Transverse colon (tissue), 4 donors: ENCODE data around the gene PPP1R1B. TPM values are rescaled to one million over a fixed set of nuclear protein-coding genes. Genes with fewer than 3 reads are reported as not detected.

Experiments
- DNase-seq: peaks from one replicate; pipeline ENCODE4 v3.0.0-alpha.2; 2019
- H3K27ac ChIP-seq, 4 donors: fragments of 200-600 bp; sonication (generic); 2 replicates each; pipeline ENCODE4 v1.5.1; 2016 to 2018; ENCODE audit warnings: inconsistent platforms in 4 of 4
- H3K27me3 ChIP-seq: fragments of 200-600 bp; sonication (generic); 2 replicates; pipeline ENCODE4 v1.5.1; 2017; ENCODE audit warnings: inconsistent platforms
- H3K36me3 ChIP-seq, 4 donors: fragments of 200-600 bp; sonication (generic); 2 replicates each; pipeline ENCODE4 v1.5.1; 2017 to 2019; ENCODE audit warnings: inconsistent platforms in 4 of 4
- H3K4me1 ChIP-seq, 4 donors: fragments of 200-600 bp; sonication (generic); 2 replicates each; pipeline ENCODE4 v1.5.1; 2017 to 2020; ENCODE audit warnings: inconsistent platforms in 4 of 4
- H3K4me3 ChIP-seq, 4 donors: fragments of 200-600 bp; sonication (generic); 1 replicate in 1 of 4; 2 replicates in 3 of 4; pipeline versions ENCODE4 v1.5.1 to v1.6.1; 2017 to 2019; ENCODE audit warnings: inconsistent platforms in 4 of 4
- H3K9me3 ChIP-seq, 2 donors: fragments of 200-600 bp; sonication (generic); 2 replicates each; pipeline ENCODE4 v1.5.1; 2017 to 2019; ENCODE audit warnings: inconsistent platforms in 2 of 2
- CTCF ChIP-seq, 5 experiments: fragments of 200-600 bp in 3 of 5; fragments of 450-650 bp in 2 of 5; sonication (generic) in 3 of 5; IDR thresholded peaks; 1 replicate in 2 of 5; 2 replicates in 3 of 5; pipeline ENCODE4 v1.5.1; 2016 to 2017; ENCODE audit warnings: antibody characterized with exemption in 5 of 5, inconsistent platforms in 3 of 5, mild to moderate bottlenecking in 2 of 5, moderate library complexity in 1 of 5
- EP300 ChIP-seq: sonication (generic); formaldehyde crosslinking; IDR thresholded peaks from one replicate; pipeline ENCODE4 v1.6.1; 2017; ENCODE audit warnings: antibody characterized with exemption, low read depth
- POLR2A ChIP-seq: fragments of 450-650 bp; IDR thresholded peaks from one replicate; pipeline ENCODE4 v1.6.1; 2016; ENCODE audit warnings: antibody characterized with exemption, mild to moderate bottlenecking, moderate library complexity
- POLR2AphosphoS5 ChIP-seq, 3 donors: sonication (generic); formaldehyde crosslinking; IDR thresholded peaks; one replicate each; pipeline ENCODE4 v1.6.1; 2016; ENCODE audit warnings: antibody characterized with exemption in 3 of 3
- WGBS, 2 donors: methylation state at CpG; one replicate each; pipeline ENCODE4 v1.1.5; 2018; ENCODE audit warnings: low coverage in 1 of 2; 5-methylcytosine and 5-hydroxymethylcytosine counted together
- in situ Hi-C, 4 donors: fragments of 200-750 bp; cut with MboI; loops; one replicate each; pipeline versions ENCODE4 v1.15.0 to v1.15.1; 2017; ENCODE audit warnings: low sequenced_read_pairs in 3 of 4, low pct_ligation_motif_present in 1 of 4, low pct_unique_long_range_greater_than_20kb in 1 of 4
- intact Hi-C: fragments of 100-400 bp; cut with DNase I; formaldehyde crosslinking; loops from one replicate; pipeline ENCODE4 v1.15.1; 2023; ENCODE audit warnings: low total_unique reads
- total RNA-seq, 4 donors: library from RNA; depleted of rRNA; stranded (reverse); fragments of >200 nt; gene quantifications; one replicate each; pipeline ENCODE4 v1.1.0, GENCODE V29; 2016

Gene PPP1R1B
- total RNA-seq, 4 donors from 2014 or later: 125 to 509 (median 223) TPM

GRCh38 chr17:39636927-39637736 lies 10.4 kb downstream of the PPP1R1B start, which contains the start of gene STARD3:
STARD3 (plus strand) TSS chr17:39637144; CDS start chr17:39653532, 16,388 bp downstream.
- Histone ChIP-seq H3K27me3 (no peaks in the 10 kb centered on the region), H3K27ac (peak within 1 kb of the TSS; percentile 90 to 93 (median 90)), H3K4me1 (peaks cover 31 to 85% (median 59%) of the 10 kb centered on the region in 4 donors), H3K36me3 (no peaks in the 10 kb centered on the region), H3K9me3 (no peaks in the 10 kb centered on the region), H3K4me3 (peak within 1 kb of the TSS; percentile 71 to 82 (median 74))
- DNase-seq: peak; percentile 96
- peak in 2 of 3 donors; percentile 82 to 83 for TF ChIP-seq POLR2AphosphoS5 (IDR thresholded peaks at IDR 0.05)
- no peak for TF ChIP-seq EP300
- TF ChIP-seq CTCF (IDR thresholded peaks at IDR 0.05): peak in 2 of 5 experiments; percentile 14 to 48
- TF ChIP-seq POLR2A: peak; percentile 78
- 1 to 20% methylated on average over 3 to 66 of the region's 69 CpGs for WGBS, 2 donors
- intact Hi-C loops (loop anchor here (10.0 kb wide), 1 partner anchor 118 kb away; no protein-coding TSS in a partner anchor), in situ Hi-C loops (loop anchor here in 1 of 4 donors (25.0 kb wide), 1 partner anchor 100 kb away; the partner anchor contains the start of genes GRB7 and MIEN1)

DNA sequence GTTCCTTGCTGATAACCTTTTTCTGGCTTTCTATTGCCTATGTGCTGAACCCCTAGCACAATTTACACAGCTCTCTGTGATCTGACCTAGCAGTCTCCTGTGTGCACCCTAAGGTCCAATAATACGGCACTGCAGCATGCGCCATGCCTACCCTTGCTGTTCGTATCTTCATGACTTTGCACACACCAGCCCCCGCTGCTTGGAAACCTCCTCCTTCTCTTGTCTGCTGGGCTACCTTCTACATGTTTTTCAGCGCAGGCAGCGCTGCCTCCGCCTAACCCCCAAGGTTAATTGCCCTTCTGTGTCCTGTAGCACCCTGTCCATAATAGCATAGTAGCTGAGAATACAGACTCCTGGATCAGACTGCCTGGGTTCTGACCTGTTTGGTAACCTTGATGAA lies 11.6 kb downstream of the PPP1R1B start:
- Histone ChIP-seq H3K4me1 (peaks cover 30 to 83% (median 57%) of the 10 kb centered on the region in 4 donors), H3K27ac (no peak overlapping the region), H3K27me3 (no peaks in the 10 kb centered on the region), H3K36me3 (no peaks in the 10 kb centered on the region), H3K9me3 (no peaks in the 10 kb centered on the region), H3K4me3 (peak overlapping the region in 1 of 4 donors; percentile 71)
- WGBS, 2 donors: 82 to 93% methylated on average over 5 to 7 of the region's 7 CpGs
- TF ChIP-seq POLR2AphosphoS5 (IDR thresholded peaks at IDR 0.05) (no peak), POLR2A (no peak), EP300 (no peak), CTCF (IDR thresholded peaks at IDR 0.05) (no peak)
- DNase-seq: no peak
- in situ Hi-C loops (loop anchor here in 1 of 4 donors (25.0 kb wide), 1 partner anchor 99 kb away; the partner anchor contains the start of genes GRB7 and MIEN1), intact Hi-C loops (loop anchor here (10.0 kb wide), 1 partner anchor 116 kb away; no protein-coding TSS in a partner anchor)

DNA sequence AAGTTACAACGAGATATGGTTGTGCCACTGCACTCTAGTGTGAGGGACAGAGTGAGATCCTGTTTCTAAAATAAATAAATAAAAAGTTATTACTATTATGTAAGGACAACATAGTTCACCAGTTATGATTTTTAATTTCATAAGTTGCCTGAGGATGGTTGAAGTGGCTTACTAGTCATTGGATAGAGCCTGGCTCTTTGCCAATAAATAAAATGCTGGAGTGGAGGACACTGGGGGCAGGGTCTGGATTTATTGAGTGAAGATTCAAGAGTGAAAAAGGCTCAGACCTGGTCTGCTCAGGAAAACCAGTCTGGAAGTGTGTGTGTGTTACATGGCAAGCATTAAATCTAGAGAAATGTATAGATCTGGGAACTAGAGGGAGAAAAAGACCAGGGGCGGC lies 12.3 kb downstream of the PPP1R1B start:
- H3K4me1 ChIP-seq: peaks cover 23 to 76% (median 50%) of the 10 kb centered on the region in 4 donors

More for the DNA sequence above, 12.3 kb downstream of the PPP1R1B start:
- in situ Hi-C loops (loop anchor here in 1 of 4 donors (25.0 kb wide), 1 partner anchor 98 kb away; the partner anchor contains the start of genes GRB7 and MIEN1), intact Hi-C loops (loop anchor here (10.0 kb wide), 1 partner anchor 116 kb away; no protein-coding TSS in a partner anchor)
- TF ChIP-seq EP300 (no peak), POLR2A (no peak), POLR2AphosphoS5 (IDR thresholded peaks at IDR 0.05) (no peak), CTCF (IDR thresholded peaks at IDR 0.05) (no peak)
- Histone ChIP-seq H3K9me3 (no peaks in the 10 kb centered on the region), H3K27me3 (no peaks in the 10 kb centered on the region), H3K27ac (no peak overlapping the region), H3K4me3 (no peak overlapping the region), H3K36me3 (no peaks in the 10 kb centered on the region)
- 59 to 92% methylated on average over 2 of the region's 2 CpGs for WGBS, 2 donors
- no peak for DNase-seq
